Stimulated activated CD8-positive, alpha-beta memory T cell treated with anti-CD3 and anti-CD28 coated beads, Interleukin-15, amount 100 ng/mL, for 48 hours (primary cell): ENCODE measurements around the gene FHIT.

Experiments used
- DNase-seq, 2 donors: peaks; one replicate each; pipeline ENCODE4 v3.0.0-alpha.2; 2020; ENCODE audit warnings: low read depth in 2 of 2

The FHIT gene

DNA sequence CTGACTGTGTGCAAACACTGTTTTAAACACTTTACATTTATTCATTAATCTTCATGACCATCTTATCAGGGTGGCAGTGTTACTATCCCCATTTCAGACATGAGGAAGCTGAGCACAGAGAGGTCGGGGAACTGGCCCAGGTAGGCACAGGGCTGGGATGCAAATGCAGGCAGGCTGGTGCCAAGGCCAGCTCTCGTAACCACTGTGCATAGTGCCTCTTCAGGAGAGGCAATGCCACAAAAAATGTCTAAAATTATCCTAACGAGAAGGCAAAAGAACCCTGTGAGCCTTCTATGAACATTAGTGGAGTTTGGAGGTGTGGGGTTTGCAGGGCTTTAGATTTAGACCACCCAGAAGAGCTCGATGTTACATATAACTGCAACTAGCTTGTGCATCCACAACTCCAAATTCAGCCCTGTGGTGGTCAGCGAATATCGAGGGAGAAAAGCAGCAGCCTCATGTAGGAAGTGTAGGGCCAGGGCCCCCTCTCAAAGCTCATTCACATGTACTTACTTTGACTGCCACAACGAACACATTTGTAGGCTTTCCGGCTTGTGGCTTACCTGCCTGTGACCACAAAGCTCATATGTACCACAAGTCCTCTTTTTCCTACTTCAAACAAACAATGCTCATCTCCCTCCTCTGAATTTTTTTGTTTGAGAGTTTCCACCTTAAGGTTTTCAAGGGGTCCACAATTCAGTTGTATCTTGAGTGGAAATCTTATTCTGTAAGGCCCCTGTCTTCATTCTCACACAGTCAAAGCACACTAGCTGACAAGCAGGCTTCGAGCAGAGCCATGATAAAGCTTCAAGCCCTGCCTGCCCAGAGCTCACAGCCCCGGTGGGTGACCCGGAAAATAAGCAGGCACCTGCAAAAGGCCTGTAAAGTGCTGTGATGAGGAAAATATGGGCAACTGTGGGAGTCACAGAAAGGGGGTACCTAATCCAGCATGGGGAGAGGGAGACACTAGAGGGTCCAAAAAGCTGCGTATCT is 1478.5 kb downstream of the FHIT start:
- DNase-seq, result no peak

DNA sequence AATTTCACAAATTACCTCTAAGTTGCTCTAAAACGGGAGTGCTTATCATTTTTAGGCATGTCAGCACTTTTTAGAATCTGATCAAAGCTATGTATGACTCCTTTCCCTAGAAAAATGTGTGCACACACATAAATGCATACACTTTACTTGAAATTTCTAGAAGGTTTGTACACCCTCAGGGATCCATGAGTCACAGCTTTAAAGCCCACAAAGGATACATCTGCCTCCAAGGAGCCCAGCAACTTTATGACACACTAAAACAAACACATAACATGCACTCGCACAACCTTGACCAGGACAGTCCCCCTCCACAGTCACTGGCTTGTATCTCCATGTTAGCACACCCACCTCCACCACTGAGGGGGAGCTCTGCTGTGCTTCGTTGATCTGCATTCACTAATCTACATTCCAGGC is 1479.5 kb downstream of the FHIT start:
- no peak for DNase-seq

GRCh38 chr3:59769127-59769750 is 1482.0 kb downstream of the FHIT start:
- DNase-seq, result no peak

- no peak for DNase-seq
Observed at GRCh38 chr3:59766200-59766872, 1484.9 kb downstream of the FHIT start.

- DNase-seq, result no peak
Observed at GRCh38 chr3:59764171-59764570, 1487.1 kb downstream of the FHIT start.

DNA sequence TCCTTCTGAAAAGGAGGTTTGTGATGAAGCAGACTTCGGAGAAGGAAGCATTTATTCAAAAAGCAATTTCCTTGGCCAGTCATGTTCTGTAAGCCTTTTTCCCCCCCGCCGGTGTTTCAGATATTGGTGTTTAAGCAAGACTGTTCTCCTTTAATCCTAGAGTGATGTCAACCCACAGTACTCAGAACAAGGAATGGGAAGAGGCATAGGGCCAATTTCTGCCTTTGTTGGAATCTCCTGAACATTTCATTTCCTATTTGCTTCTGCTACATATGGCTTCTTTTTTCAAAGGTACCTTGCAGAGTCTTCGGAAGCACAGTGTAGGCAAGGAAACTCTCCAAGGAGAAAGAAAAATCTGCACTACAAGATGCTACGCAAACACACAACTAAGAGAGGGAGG is 1488.3 kb downstream of the FHIT start:
- no peak for DNase-seq

DNA sequence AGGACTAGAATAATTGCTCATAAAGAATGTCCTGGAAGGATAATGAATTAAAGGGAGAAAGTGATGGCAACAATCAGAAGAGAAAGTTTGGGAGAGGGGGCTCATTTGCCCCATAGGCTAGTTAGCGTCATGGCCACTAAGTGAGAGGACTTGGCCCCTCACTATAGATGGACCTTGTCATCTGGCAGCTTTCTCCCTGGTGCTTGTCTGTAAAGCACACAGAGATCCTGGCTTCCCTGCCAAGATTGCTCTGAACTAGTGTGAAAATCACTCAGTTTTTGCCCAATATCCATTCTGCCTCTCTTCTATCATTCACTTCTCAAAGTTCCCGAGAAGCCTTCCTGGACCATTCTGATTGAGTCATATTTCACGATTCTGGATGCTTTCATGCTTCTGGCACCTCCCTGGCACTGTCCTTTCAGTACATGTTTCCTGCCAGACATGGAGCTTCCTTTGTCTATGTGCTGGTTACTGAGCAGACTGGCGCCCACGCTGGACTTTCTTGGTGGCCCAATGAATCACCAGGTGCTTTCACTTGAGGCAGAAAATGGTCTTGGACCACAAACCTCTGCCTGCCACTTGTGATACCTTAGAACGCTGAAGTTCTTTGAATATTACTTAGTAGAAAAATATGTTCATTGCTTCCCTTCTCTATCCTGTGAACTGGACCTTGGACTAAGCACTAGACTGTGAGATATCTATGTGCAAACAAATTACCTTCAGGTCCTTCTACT is 1491.8 kb downstream of the FHIT start:
- DNase-seq, result peak in 1 of 2 donors; percentile 56

GRCh38 chr3:59758672-59759071 is 1492.6 kb downstream of the FHIT start:
- no peak for DNase-seq

DNA sequence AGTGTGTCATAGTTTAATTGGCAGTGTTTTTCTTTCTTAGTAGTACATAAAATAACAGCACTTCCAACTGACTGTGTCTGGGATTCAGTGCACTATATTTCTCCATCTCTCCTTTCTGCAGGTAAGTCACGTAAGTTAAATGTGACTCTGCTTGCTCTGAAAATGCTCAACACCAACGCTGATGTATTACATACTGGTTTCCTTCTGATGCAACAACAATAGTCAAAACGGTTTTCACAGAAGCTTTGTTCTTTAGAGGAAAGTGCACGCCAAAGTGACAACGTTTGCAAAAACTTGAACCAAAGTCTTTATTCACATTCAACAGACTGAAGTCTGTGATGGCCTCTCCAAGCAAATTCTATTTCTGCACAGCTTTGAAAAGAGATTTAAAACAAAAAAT is 1494.3 kb downstream of the FHIT start:
- no peak for DNase-seq

DNA sequence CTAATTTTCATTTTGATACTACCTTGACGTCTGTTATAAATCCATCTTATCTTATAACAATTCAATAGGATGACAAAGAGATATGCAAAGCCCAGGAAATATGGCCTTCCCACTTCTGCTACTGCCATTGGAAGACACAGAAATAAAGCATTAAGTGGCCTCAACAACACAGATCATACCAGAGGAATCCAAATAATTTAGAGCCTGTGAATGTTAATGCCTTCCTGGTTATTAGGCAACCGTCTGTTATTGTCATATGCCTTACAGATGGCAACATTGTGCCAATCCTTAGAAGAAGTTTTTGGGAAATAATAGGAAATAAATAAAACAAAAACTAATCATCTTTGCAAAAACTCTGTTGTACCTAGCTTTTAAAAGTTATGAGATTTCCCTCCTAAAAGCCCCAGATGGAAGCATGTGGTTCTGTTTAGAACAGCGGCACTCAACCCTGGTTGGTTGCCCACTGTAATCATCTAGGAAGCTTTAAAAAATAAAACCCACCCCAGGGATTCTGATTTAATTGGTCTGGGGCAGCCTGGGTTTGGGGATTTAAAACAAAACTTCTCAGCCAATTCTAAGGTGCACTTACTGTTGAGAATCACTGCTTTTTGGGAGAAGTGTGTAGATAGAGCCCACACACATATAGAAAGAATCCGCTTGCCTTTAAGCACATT is 1496.7 kb downstream of the FHIT start:
- DNase-seq, result no peak

GRCh38 chr3:59753808-59754450 is 1497.3 kb downstream of the FHIT start:
- DNase-seq, result no peak

- no peak for DNase-seq
Observed at GRCh38 chr3:59752925-59753324, 1498.3 kb downstream of the FHIT start.

DNA sequence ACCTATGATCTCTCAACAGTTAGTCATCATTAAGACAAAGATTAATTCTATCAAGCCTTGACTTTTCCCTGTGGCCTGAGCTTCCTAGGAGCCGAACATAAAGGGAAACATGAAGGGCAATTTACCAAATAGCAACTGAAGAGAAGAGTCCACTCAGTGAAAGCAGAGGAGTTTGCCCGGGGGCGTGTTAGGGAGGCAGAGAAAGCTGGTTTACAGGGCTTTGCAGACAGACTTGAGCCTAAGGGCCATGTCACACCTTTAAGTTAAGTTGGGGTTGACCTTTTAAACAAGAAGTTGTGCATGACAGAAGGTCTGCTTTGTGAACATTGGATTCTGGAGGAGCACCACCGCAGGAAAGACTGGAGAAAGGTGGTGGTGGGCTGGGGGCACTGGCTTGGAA is 1499.6 kb downstream of the FHIT start:
- DNase-seq, result no peak

DNA sequence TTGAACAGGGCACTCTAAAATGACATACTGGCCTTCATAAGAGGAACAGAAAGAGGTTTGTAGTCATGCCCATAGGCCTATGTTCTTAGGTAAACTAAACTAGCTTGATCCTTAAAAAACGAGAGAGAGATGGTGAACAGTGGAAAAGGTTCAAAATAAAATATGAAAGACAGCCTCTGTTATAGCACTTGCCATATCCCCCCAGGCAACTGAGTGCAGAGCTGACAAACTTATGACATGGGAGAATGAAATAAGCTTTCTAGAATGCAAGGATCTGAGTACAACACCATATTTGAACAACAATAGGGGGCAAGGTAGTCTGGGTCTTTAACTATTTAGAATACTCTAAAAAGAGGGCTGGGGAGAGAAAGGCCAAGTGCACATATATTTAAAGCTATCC is 1500.9 kb downstream of the FHIT start:
- no peak for DNase-seq

DNA sequence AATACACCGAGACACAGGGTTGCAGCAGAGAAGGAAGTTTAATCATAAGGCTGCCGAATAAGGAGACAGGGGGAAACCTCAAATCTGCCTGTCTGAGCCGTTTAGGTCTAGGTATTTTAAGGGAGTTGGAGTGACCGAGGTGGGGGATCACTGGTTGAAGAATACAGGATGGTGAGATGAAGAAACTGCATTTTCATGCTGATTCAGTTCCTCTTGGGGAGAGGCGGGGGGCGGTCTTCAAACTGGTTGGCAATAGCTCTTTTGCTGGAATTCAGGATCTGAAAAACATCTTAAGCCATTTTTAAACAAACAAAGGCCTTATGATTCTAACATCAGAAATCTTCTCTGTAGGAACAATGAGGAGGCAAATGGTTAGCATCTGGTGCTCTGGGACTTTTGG is 1502.0 kb downstream of the FHIT start:
- DNase-seq, result no peak

GRCh38 chr3:59746585-59746984 is 1504.7 kb downstream of the FHIT start:
- no peak for DNase-seq

- no peak for DNase-seq
Observed at GRCh38 chr3:59737241-59737640, 1514.0 kb downstream of the FHIT start.

- no peak for DNase-seq
Observed at GRCh38 chr3:59734061-59734460, 1517.2 kb downstream of the FHIT start.

DNA sequence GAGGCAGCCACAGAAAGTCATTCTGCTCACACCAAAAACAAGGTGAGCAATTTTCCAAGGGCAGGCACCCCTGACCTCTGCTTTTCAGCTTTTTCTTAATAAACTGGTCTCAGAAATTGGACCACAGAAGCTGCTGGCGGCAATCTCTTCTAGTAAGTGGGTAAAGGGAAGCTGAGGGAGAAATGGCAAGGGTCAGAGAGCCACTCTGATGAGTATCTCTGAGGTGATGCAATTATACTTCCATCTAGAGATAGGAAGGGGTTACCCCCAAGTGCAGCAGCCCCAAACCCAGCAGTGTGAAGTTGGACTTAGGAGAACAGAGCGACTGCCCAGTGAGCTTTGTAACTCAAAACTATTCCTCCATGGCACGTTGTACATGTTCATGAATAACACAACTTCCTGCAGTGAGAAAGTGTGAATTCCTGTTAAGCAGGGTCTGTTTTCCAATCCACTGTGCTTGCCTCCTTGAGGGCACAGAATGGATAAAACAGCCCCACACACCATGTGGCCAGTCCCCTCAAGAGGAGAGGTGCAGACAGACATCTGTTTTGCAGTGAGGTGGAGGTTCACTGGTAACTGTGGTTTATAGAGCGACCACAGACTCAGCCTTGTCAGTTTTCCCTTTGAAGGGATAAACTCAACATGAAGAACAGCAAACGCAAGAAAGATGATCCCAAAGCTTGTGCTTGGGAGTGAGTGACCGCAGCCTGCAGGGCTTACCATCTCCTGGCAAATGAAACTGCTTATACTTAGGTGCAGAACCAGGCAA is 1518.0 kb downstream of the FHIT start:
- no peak for DNase-seq

GRCh38 chr3:59731943-59732342 is 1519.3 kb downstream of the FHIT start:
- DNase-seq, result no peak
